Glutamatergic neuron (in vitro differentiated cells): ENCODE measurements around the gene UNC79. TPM values are rescaled to one million over a fixed set of nuclear protein-coding genes. Genes with fewer than 3 reads are reported as not detected.

Experiments
- DNase-seq: peaks from one replicate; pipeline ENCODE4 v3.0.0; 2022
- H3K27ac Mint-ChIP-seq: one replicate; pipeline ENCODE4 v1.8.0; 2020; ENCODE audit warnings: mild to moderate bottlenecking, mixed read lengths, inconsistent platforms; ENCODE audit not compliant: unreplicated experiment
- H3K27me3 Mint-ChIP-seq: one replicate; pipeline ENCODE4 v1.8.0; 2020; ENCODE audit warnings: mild to moderate bottlenecking, moderate library complexity, mixed read lengths, inconsistent platforms; ENCODE audit not compliant: unreplicated experiment
- H3K36me3 Mint-ChIP-seq: one replicate; pipeline ENCODE4 v1.8.0; 2020; ENCODE audit warnings: mild to moderate bottlenecking, mixed read lengths, inconsistent platforms; ENCODE audit not compliant: unreplicated experiment
- H3K4me1 Mint-ChIP-seq: one replicate; pipeline ENCODE4 v1.8.0; 2020; ENCODE audit warnings: mild to moderate bottlenecking, low read depth, mixed read lengths, inconsistent platforms; ENCODE audit not compliant: unreplicated experiment
- H3K4me3 Mint-ChIP-seq: one replicate; pipeline ENCODE4 v1.8.0; 2020; ENCODE audit warnings: mild to moderate bottlenecking, mixed read lengths, inconsistent platforms; ENCODE audit not compliant: unreplicated experiment
- H3K9me3 Mint-ChIP-seq: one replicate; pipeline ENCODE4 v1.8.0; 2020; ENCODE audit warnings: mild to moderate bottlenecking, moderate library complexity, mixed read lengths, inconsistent platforms; ENCODE audit not compliant: unreplicated experiment
- total RNA-seq: library from RNA; stranded (reverse); fragmentation: NEBNext Ultra II Directional; extraction: Animal tissue kit (Norgen Biotek cat#: 25700); gene quantifications from one replicate; pipeline ENCODE4 v1.2.1, GENCODE V29; 2021; ENCODE audit not compliant: unreplicated experiment
- TF ChIP-seq, protein P1 (sequence below): fragments of 200-600 bp; sonication (generic); IDR thresholded peaks from one replicate; pipeline ENCODE4 v1.5.0; 2021; ENCODE audit not compliant: partially characterized antibody, unreplicated experiment

UNC79 gene
- total RNA-seq, 1 donor from 2014 or later, result 29.5 TPM

DNA sequence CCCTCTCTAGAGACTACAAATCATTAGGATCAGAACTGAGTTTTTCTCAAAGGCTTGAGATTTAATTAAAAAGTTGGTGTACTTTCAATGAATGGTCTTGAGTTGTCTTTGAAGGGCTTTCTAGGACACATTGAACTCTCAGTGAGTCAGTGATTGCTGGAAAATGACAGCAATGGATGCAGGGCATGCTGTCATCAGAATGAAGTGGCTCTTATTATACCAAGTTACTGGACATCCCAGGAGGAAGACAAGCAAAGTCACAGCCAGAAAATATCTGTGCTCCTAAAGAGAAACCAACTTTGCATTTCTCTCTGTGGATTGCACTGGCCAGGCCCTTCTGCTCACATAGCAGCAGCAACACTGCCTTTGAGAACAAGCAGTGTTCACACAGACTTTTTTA is 244.9 kb downstream of the UNC79 start:
- Mint-ChIP-seq H3K4me1 (no peaks in the 10 kb centered on the region), H3K36me3 (peaks cover 16% of the 10 kb centered on the region), H3K4me3 (no peak overlapping the region), H3K27me3 (no peaks in the 10 kb centered on the region), H3K9me3 (no peaks in the 10 kb centered on the region), H3K27ac (no peak overlapping the region)
- no peak for DNase-seq
- TF ChIP-seq, protein P1, sequence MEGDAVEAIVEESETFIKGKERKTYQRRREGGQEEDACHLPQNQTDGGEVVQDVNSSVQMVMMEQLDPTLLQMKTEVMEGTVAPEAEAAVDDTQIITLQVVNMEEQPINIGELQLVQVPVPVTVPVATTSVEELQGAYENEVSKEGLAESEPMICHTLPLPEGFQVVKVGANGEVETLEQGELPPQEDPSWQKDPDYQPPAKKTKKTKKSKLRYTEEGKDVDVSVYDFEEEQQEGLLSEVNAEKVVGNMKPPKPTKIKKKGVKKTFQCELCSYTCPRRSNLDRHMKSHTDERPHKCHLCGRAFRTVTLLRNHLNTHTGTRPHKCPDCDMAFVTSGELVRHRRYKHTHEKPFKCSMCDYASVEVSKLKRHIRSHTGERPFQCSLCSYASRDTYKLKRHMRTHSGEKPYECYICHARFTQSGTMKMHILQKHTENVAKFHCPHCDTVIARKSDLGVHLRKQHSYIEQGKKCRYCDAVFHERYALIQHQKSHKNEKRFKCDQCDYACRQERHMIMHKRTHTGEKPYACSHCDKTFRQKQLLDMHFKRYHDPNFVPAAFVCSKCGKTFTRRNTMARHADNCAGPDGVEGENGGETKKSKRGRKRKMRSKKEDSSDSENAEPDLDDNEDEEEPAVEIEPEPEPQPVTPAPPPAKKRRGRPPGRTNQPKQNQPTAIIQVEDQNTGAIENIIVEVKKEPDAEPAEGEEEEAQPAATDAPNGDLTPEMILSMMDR, result no peak

DNA sequence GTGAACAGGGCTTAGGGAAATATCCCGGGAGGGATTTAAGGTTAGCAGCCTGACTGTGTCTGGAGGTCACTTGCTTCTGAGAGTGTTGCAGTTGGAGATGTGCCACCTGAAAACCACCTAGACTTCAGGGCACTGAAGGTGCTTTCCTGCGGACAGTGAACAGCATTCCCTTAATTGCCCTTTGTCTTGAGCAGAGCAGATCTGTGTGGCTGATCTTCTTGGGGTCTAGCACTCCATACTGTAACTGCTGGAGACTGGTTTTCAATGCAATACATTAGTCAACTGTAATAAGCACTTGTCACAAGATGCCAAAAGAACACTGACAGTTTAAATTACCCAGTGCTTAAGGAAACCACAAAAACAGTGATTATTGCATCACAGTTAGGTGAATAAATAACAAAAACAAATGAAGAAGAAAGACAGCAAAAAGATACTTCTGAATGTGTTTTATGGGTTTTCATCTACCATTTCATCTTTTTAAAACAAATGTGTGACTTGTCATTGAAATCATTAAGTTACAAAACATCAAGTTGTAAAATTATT is 245.7 kb downstream of the UNC79 start:
- no peaks in the 10 kb centered on the region for H3K9me3 Mint-ChIP-seq
- H3K36me3 Mint-ChIP-seq, result peaks cover 16% of the 10 kb centered on the region
- H3K4me3 Mint-ChIP-seq, result no peak overlapping the region
- no peak for DNase-seq
- H3K27me3 Mint-ChIP-seq, result no peaks in the 10 kb centered on the region
- H3K4me1 Mint-ChIP-seq, result no peaks in the 10 kb centered on the region
- H3K27ac Mint-ChIP-seq, result no peak overlapping the region
- TF ChIP-seq, protein P1, result no peak

DNA sequence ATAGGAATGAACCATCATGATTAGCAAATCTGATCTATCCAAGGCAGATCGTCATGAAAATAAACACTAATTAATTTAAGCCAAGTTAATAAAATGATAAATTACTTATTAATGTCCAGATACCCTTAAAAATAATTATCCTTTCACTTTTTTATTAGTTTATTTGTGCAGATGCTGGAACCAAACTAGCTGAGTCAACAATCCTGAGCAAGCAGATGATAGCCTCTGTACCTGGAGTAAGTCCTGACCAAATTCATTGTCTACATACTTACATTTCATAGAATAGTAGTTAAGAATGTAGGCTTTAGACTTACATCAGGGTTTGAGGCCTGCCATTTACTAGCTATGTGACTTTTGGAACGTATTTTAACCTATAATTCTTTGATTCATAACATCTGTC is 251.7 kb downstream of the UNC79 start:
- H3K9me3 Mint-ChIP-seq, result no peaks in the 10 kb centered on the region
- no peak overlapping the region for H3K27ac Mint-ChIP-seq
- H3K4me1 Mint-ChIP-seq, result no peaks in the 10 kb centered on the region
- no peaks in the 10 kb centered on the region for H3K36me3 Mint-ChIP-seq
- TF ChIP-seq, protein P1, result no peak
- DNase-seq, result no peak
- H3K27me3 Mint-ChIP-seq, result no peaks in the 10 kb centered on the region
- no peak overlapping the region for H3K4me3 Mint-ChIP-seq

DNA sequence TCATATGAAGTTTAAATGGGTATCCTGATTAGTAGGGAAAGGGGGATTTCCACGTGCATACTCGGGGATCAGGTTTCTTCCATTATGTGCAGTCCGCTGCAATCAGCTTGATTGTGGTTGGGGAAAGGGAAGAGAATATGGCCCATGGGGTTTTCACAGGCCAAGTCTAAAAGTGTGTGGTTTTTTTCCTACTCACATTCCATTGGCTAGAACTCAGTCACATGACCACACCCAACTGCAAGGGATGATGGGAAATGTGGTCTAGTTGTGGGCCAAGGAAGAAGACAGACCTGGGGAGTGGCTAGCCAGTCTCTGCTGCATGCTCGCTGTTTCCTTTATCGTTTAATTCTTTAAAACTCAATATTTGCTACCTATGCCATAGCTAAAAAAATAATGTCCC is 252.5 kb downstream of the UNC79 start:
- peak; percentile 54 for DNase-seq
- no peak overlapping the region for H3K27ac Mint-ChIP-seq
- H3K36me3 Mint-ChIP-seq, result peaks cover 3% of the 10 kb centered on the region
- TF ChIP-seq, protein P1, result no peak
- H3K27me3 Mint-ChIP-seq, result no peaks in the 10 kb centered on the region
- H3K9me3 Mint-ChIP-seq, result no peaks in the 10 kb centered on the region
- no peaks in the 10 kb centered on the region for H3K4me1 Mint-ChIP-seq
- H3K4me3 Mint-ChIP-seq, result no peak overlapping the region

DNA sequence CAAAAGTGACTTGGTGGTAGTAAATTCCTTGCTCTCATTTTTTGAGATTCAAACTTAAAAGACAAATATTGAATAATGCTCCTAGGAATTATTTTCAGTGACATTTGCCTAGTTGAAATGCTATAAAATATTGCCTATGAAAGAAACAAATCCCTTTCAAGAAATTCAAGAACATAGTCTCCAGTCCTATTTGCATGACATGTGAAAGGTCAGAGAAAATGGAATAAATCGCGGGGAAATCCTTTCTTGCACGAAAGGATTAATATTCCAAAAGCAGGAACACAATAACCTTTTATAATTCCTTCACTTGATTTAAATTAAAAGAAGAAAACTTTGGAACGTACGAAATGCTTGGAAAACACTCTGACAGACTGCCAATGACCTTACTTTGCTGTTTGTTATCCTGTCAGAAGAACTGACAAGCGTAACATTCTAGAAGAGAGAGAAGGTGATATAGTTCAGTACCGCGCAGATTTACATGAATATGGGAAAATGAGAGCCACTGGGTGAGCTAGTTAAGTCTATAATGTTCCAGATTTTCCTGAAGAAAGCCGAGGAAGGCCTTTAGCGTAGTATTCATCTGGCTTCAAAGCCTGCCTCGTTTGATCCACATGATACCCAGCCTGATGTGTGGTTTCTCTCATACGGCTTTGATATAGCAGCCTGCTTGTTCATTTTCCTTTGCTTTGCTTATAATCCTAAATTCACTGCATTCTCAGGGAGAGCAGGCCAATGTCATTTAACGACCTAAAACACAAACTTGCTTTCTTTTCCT is 254.6 kb downstream of the UNC79 start:
- H3K4me3 Mint-ChIP-seq, result no peak overlapping the region
- TF ChIP-seq, protein P1, result no peak
- H3K9me3 Mint-ChIP-seq, result no peaks in the 10 kb centered on the region
- H3K27me3 Mint-ChIP-seq, result no peaks in the 10 kb centered on the region
- peaks cover 6% of the 10 kb centered on the region for H3K36me3 Mint-ChIP-seq
- H3K27ac Mint-ChIP-seq, result no peak overlapping the region
- no peak for DNase-seq
- H3K4me1 Mint-ChIP-seq, result no peaks in the 10 kb centered on the region
